OCI-LY7 (cell line): ENCODE measurements around the gene CSF1.

Experiments used
- CTCF ChIP-seq: fragments of 200-600 bp; sonication (generic); conservative IDR thresholded peaks from 2 replicates; pipeline ENCODE4 v1.5.1; 2014; ENCODE audit warnings: mild to moderate bottlenecking, antibody characterized with exemption, low read length, moderate library complexity, mixed read lengths
- EZH2phosphoT487 ChIP-seq: fragments of 200-600 bp; sonication (generic); IDR thresholded peaks from 2 replicates; pipeline ENCODE4 v1.6.1; 2018; ENCODE audit warnings: low read depth, borderline replicate concordance, mild to moderate bottlenecking, mixed run types, antibody characterized with exemption, low read length, moderate library complexity, mixed read lengths

- TF ChIP-seq CTCF (no peak), EZH2phosphoT487 (no peak)
Observed at GRCh38 chr1:109927356-109927755, 16.7 kb downstream of the CSF1 start.
